Uterus (tissue), 4 donors: ENCODE results near the gene SCLY. TPM values are rescaled to one million over a fixed set of nuclear protein-coding genes. Genes with fewer than 3 reads are reported as not detected.

Experiments used
- DNase-seq, 2 donors: peaks; one replicate each; pipeline ENCODE4 v3.0.0-alpha.2; 2019 to 2020
- H3K27ac ChIP-seq, 2 donors: fragments of 200-600 bp; sonication (generic); 1 replicate in 1 of 2; 2 replicates in 1 of 2; pipeline ENCODE4 v1.5.1; 2016 to 2018
- H3K27me3 ChIP-seq, 2 donors: fragments of 200-600 bp; sonication (generic); one replicate each; pipeline ENCODE4 v1.5.1; 2018 to 2019; ENCODE audit warnings: control low read depth in 1 of 2
- H3K36me3 ChIP-seq, 2 donors: fragments of 200-600 bp; sonication (generic); one replicate each; pipeline ENCODE4 v1.5.1; 2019; ENCODE audit warnings: control low read depth in 1 of 2
- H3K4me1 ChIP-seq, 2 donors: fragments of 200-600 bp; sonication (generic); one replicate each; pipeline ENCODE4 v1.5.1; 2018 to 2019; ENCODE audit warnings: control low read depth in 1 of 2
- H3K4me3 ChIP-seq, 2 donors: fragments of 200-600 bp; sonication (generic); 1 replicate in 1 of 2; 2 replicates in 1 of 2; pipeline ENCODE4 v1.5.1; 2018 to 2019; ENCODE audit warnings: mild to moderate bottlenecking in 1 of 2
- H3K9me3 ChIP-seq, 2 donors: fragments of 200-600 bp; sonication (generic); one replicate each; pipeline ENCODE4 v1.5.1; 2019; ENCODE audit warnings: control low read depth in 1 of 2
- POLR2A ChIP-seq, 2 donors: fragments of 450-650 bp; IDR thresholded peaks; one replicate each; pipeline ENCODE4 v1.6.1; 2016; ENCODE audit warnings: antibody characterized with exemption in 2 of 2, mild to moderate bottlenecking in 1 of 2, moderate library complexity in 1 of 2
- intact Hi-C: fragments of 100-400 bp; cut with DNase I; formaldehyde crosslinking; loops from one replicate; pipeline ENCODE4 v1.15.1; 2023; ENCODE audit warnings: low total_unique reads
- total RNA-seq, 4 donors: library from RNA; depleted of rRNA in 3 of 4; stranded (reverse); fragments of >200 nt in 3 of 4; gene quantifications; one replicate each; pipeline versions ENCODE4 v1.1.0 to v1.2.4, GENCODE V29; 2014 to 2023
- TF ChIP-seq, protein P1 (sequence below), 4 experiments: fragments of 200-600 bp in 2 of 4; fragments of 450-650 bp in 2 of 4; sonication (generic) in 2 of 4; IDR thresholded peaks; one replicate each; pipeline ENCODE4 v1.5.1; 2016 to 2019; ENCODE audit warnings: antibody characterized with exemption in 4 of 4, mild to moderate bottlenecking in 2 of 4, moderate library complexity in 1 of 4
- donor health status: DM: yes; HTN: yes; CAD: no.

Gene SCLY
- total RNA-seq, 4 donors from 2014 or later, result 5.1 to 26.0 (median 12.8) TPM

DNA sequence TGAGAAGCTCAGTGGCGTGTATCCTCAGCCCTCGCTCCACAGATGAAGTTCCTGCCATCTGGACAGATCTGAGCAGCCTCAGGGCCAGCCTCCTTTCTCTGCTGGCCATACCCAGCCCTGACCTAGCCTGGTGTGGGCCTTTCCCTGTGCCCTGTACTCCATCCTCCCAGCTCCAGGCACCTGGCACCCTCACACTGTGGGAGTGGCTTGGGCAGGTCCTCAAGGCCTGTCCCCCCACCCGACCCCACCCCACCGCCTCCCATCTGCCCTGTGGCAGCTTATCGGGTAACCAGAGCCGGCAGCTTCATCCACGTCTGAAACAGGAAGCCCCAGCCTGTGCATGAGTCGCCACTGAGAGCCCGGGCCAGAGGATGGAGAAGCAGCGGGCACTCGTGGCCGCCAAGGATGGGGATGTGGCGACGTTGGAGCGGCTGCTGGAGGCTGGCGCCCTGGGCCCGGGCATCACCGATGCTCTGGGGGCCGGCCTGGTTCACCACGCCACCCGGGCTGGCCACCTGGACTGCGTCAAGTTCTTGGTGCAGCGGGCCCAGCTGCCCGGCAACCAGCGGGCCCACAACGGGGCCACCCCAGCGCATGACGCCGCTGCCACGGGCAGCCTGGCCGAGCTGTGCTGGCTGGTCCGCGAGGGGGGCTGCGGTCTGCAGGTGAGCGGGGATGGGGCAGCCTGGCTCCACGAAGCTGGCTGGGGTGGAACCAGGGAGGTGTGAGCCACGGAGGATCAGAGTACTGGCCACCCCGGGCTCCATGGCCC lies 39.4 kb downstream of the SCLY start, which contains the start of gene ESPNL:
Gene ESPNL, plus strand, starts transcription at position 292 of the 772 bp plus-strand sequence. Its CDS starts 80 bp downstream, at position 372.
- Histone ChIP-seq H3K36me3 (no peaks in the 10 kb centered on the region), H3K27me3 (no peaks in the 10 kb centered on the region), H3K4me1 (no peaks in the 10 kb centered on the region), H3K27ac (no peak within 1 kb of the TSS), H3K4me3 (no peak within 1 kb of the TSS), H3K9me3 (no peaks in the 10 kb centered on the region)
- TF ChIP-seq POLR2A (IDR thresholded peaks at IDR 0.05), result no peak
- TF ChIP-seq, protein P1, sequence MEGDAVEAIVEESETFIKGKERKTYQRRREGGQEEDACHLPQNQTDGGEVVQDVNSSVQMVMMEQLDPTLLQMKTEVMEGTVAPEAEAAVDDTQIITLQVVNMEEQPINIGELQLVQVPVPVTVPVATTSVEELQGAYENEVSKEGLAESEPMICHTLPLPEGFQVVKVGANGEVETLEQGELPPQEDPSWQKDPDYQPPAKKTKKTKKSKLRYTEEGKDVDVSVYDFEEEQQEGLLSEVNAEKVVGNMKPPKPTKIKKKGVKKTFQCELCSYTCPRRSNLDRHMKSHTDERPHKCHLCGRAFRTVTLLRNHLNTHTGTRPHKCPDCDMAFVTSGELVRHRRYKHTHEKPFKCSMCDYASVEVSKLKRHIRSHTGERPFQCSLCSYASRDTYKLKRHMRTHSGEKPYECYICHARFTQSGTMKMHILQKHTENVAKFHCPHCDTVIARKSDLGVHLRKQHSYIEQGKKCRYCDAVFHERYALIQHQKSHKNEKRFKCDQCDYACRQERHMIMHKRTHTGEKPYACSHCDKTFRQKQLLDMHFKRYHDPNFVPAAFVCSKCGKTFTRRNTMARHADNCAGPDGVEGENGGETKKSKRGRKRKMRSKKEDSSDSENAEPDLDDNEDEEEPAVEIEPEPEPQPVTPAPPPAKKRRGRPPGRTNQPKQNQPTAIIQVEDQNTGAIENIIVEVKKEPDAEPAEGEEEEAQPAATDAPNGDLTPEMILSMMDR (IDR thresholded peaks at IDR 0.05), result no peak
- DNase-seq, result no peak
- intact Hi-C loops, result no loop called here

DNA sequence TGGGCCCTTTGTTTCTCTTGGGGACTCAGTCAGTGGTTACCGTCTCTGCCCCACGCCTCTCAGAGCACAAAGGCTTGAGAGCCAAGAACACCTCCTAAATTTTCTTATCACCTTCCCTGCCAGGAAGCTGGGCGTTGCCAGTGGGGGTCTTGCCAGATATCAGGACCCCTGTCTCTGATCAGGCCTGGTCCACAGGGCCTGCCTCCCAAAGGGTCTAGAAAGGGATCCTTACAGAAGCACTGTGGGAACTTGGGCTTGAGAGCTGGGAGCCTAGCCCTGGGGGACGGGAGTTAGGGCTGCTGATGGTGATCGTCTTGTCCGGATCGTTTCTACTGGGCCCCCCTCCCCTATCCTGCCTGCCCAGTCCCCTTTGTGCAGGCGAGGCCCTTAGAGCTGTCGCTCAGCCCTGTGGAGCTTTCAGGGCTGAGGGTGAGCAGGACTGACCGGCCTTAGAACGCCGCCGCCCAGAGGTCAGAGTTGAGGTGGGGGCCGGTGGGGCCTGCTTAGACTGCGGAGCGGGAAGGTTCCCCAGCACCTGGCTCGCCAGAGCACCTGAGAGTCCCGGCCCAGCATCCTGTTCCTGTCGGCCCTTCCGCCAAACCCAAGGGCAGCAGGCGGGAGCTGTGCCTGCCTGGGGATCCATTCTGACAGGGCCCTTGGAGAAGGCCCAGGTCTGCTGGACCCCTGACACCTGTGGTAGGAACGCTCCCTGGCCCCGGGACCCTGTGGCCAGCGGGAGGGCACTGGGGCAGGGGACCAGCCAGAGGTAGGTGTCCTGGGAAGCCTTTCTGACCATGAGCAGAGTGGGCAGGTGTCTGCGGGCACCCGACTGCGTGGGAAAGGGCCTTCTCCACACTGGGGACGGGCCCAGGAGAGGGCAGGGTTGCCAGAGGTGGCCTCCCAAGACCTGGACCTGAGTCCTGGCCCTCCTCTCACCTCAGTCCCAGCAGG lies 40.3 kb downstream of the SCLY start:
- no peaks in the 10 kb centered on the region for H3K36me3 ChIP-seq
- intact Hi-C loops, result no loop called here
- peak; percentile 7 to 13 for DNase-seq

DNA sequence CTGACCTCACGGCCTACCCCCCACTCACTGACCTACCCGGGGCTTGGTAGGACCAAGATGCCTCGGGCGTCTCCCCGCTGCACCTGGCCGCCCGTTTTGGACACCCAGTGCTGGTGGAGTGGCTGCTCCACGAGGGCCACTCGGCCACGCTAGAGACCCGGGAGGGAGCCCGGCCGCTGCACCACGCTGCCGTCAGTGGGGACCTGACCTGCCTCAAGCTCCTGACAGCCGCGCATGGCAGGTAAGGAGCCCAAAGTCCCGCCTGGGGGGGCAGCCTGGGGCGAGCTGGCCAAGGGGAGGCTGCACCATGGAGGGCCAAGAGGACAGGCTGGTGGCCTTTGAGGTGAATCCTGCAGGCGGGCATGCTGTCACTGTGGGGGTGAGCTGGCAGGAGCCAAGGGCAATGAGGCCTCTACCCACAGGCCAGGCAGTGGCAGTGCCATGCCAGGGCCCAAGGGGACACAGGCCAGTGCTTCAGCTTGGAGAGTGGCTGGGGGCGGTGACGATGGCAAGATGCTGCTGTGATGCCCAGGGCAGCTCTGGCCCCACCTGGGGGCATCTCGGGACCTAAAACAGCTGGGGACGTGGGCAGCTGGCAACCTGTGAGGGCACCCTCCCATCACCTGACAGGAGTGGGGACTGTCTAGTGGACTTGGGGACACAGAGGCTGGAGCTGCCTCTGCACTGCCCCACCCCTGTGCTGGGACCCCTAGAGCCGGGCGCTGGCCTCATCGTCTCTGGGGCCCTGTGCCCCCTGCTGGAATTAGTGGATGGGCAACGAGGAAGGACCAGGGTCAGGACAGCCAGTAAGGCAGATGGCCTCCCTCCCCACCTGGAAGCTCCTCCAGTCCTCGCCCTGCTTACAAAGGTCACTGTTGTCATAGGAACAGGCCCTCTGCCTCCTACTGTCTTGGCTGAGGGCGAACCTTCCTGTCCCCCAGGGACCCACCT lies 41.4 kb downstream of the SCLY start:
- intact Hi-C loops, result no loop called here
- DNase-seq, result peak in 1 of 2 donors; percentile 8

More for the DNA sequence above, 40.3 kb downstream of the SCLY start:
- no peak for TF ChIP-seq POLR2A (IDR thresholded peaks at IDR 0.05)
- TF ChIP-seq, protein P1 (IDR thresholded peaks at IDR 0.05), result no peak
- H3K4me3 ChIP-seq, result no peak overlapping the region
- no peak overlapping the region for H3K27ac ChIP-seq
- H3K9me3 ChIP-seq, result no peaks in the 10 kb centered on the region
- no peaks in the 10 kb centered on the region for H3K27me3 ChIP-seq
- no peaks in the 10 kb centered on the region for H3K4me1 ChIP-seq

DNA sequence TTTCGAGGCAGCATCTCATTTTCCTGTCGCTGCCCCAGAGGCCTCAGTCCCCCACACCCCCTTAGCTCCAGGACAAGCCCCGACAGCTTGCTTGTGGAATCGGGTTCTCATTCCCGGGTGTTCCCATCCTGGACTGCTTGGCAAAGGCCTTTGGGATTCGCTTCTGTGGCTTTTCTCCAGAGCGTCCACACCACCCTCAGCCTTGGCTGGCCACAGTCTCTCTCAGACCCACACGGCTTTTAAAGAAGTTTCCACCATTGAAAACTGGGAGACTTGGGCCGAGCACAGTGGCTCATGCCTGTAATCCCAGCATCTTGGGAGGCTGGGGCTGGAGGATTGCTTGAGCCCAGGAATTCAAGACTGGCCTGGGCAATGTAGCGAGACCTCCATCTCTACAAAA lies 42.1 kb downstream of the SCLY start:
- no peak for TF ChIP-seq POLR2A (IDR thresholded peaks at IDR 0.05)
- TF ChIP-seq, protein P1 (IDR thresholded peaks at IDR 0.05), result no peak
- intact Hi-C loops, result no loop called here
- Histone ChIP-seq H3K36me3 (no peaks in the 10 kb centered on the region), H3K4me1 (no peaks in the 10 kb centered on the region), H3K4me3 (no peak overlapping the region), H3K27ac (no peak overlapping the region), H3K27me3 (no peaks in the 10 kb centered on the region), H3K9me3 (no peaks in the 10 kb centered on the region)
- peak in 1 of 2 donors; percentile 7 for DNase-seq

More for the DNA sequence above, 41.4 kb downstream of the SCLY start:
- H3K4me1 ChIP-seq, result no peaks in the 10 kb centered on the region
- H3K9me3 ChIP-seq, result no peaks in the 10 kb centered on the region
- H3K4me3 ChIP-seq, result no peak overlapping the region
- H3K27me3 ChIP-seq, result no peaks in the 10 kb centered on the region
- H3K27ac ChIP-seq, result no peak overlapping the region
- no peaks in the 10 kb centered on the region for H3K36me3 ChIP-seq
- TF ChIP-seq, protein P1 (IDR thresholded peaks at IDR 0.05), result no peak
- TF ChIP-seq POLR2A (IDR thresholded peaks at IDR 0.05), result no peak
